Esophagus muscularis mucosa (tissue), 4 donors: Measurements from ENCODE around the gene AARSD1.

Experiments used
- CTCF ChIP-seq, 3 experiments: fragments of 200-600 bp in 2 of 3; fragments of 450-650 bp in 1 of 3; sonication (generic) in 2 of 3; IDR thresholded peaks; one replicate each; pipeline ENCODE4 v1.5.1; 2017 to 2019; ENCODE audit warnings: antibody characterized with exemption in 3 of 3, mild to moderate bottlenecking in 2 of 3, moderate library complexity in 1 of 3
- EP300 ChIP-seq: sonication (generic); formaldehyde crosslinking; IDR thresholded peaks from one replicate; pipeline ENCODE4 v1.6.1; 2017; ENCODE audit warnings: antibody characterized with exemption
- POLR2A ChIP-seq: fragments of 450-650 bp; IDR thresholded peaks from one replicate; pipeline ENCODE4 v1.6.1; 2017; ENCODE audit warnings: antibody characterized with exemption, moderate library complexity, mild to moderate bottlenecking, low read depth

- TF ChIP-seq CTCF (IDR thresholded peaks at IDR 0.05) (no peak), POLR2A (no peak), EP300 (no peak)
Observed at GRCh38 chr17:42950044-42950783, 14.0 kb downstream of the AARSD1 start.
